Mesendoderm (in vitro differentiated cells): ENCODE measurements around the gene ZMYND11.
"Not testable (repeated sequence)": the region's sequence is repeated elsewhere in the genome, so short reads cannot be mapped to it uniquely, and the experiment has no call there.

ENCODE experiments used
- DNase-seq: peaks from one replicate; pipeline ENCODE4 v3.0.0; 2013
- H2AK5ac ChIP-seq: 2 replicates; pipeline ENCODE4 v1.6.1; 2013; ENCODE audit warnings: low read length, inconsistent platforms
- H2BK120ac ChIP-seq: 2 replicates; pipeline ENCODE4 v1.6.1; 2013; ENCODE audit warnings: low read depth, mild to moderate bottlenecking, low read length, moderate library complexity, mixed read lengths
- H2BK15ac ChIP-seq: replicated peaks from 2 replicates; pipeline ENCODE4 v1.6.1; 2013; ENCODE audit warnings: low read depth, mild to moderate bottlenecking, moderate library complexity
- H2BK5ac ChIP-seq: 2 replicates; pipeline ENCODE4 v1.6.1; 2013; ENCODE audit warnings: low read length, inconsistent platforms
- H3K18ac ChIP-seq: 2 replicates; pipeline ENCODE4 v1.6.1; 2013; ENCODE audit warnings: mild to moderate bottlenecking, low read length, mixed read lengths
- H3K23ac ChIP-seq: one replicate; pipeline ENCODE4 v1.6.1; 2013; ENCODE audit warnings: low read length
- H3K27ac ChIP-seq: 2 replicates; pipeline ENCODE4 v1.5.1; 2013; ENCODE audit warnings: low read depth, mild to moderate bottlenecking, inconsistent platforms, low read length, moderate library complexity
- H3K27me3 ChIP-seq: 2 replicates; pipeline ENCODE4 v1.6.1; 2013; ENCODE audit warnings: low read length, control low read depth, mild to moderate bottlenecking, inconsistent platforms; ENCODE audit not compliant: insufficient read depth, poor library complexity
- H3K36me3 ChIP-seq: 2 replicates; pipeline ENCODE4 v1.6.1; 2013; ENCODE audit warnings: low read length, inconsistent platforms; ENCODE audit not compliant: control insufficient read depth, insufficient read depth
- H3K4ac ChIP-seq: one replicate; pipeline ENCODE4 v1.6.1; 2013; ENCODE audit warnings: low read depth, mild to moderate bottlenecking, low read length, moderate library complexity
- H3K4me1 ChIP-seq: 2 replicates; pipeline ENCODE4 v1.6.1; 2013; ENCODE audit warnings: low read depth, low read length, inconsistent platforms; ENCODE audit not compliant: control insufficient read depth
- H3K4me2 ChIP-seq: 2 replicates; pipeline ENCODE4 v1.6.1; 2013; ENCODE audit warnings: low read length
- H3K4me3 ChIP-seq: 2 replicates; pipeline ENCODE4 v1.5.1; 2013; ENCODE audit warnings: mild to moderate bottlenecking, low read length
- H3K56ac ChIP-seq: one replicate; pipeline ENCODE4 v1.6.1; 2013; ENCODE audit warnings: low read length
- H3K79me1 ChIP-seq: 2 replicates; pipeline ENCODE4 v1.6.1; 2013; ENCODE audit warnings: low read length, inconsistent platforms
- H3K79me2 ChIP-seq: 2 replicates; pipeline ENCODE4 v1.6.1; 2013; ENCODE audit warnings: mild to moderate bottlenecking, low read length; ENCODE audit not compliant: control insufficient read depth, insufficient read depth
- H3K9ac ChIP-seq: 2 replicates; pipeline ENCODE4 v1.6.1; 2013; ENCODE audit warnings: low read length, inconsistent platforms
- H4K5ac ChIP-seq: one replicate; pipeline ENCODE4 v1.6.1; 2013; ENCODE audit warnings: low read length
- H4K8ac ChIP-seq: one replicate; pipeline ENCODE4 v1.6.1; 2013; ENCODE audit warnings: low read depth, mild to moderate bottlenecking, control low read depth, low read length, moderate library complexity
- WGBS: extraction: QIAGEN DNeasy Blood & Tissue Kit; methylation state at CpG from one replicate; pipeline ENCODE4 v1.1.7; 2013; ENCODE audit warnings: low lambda C conversion rate, missing lambda C conversion rate; ENCODE audit not compliant: insufficient coverage; ENCODE audit errors: extremely low coverage; 5-methylcytosine and 5-hydroxymethylcytosine counted together

ZMYND11 gene

GRCh38 chr10:264160-265073 is 129.2 kb downstream of the ZMYND11 start:
- no CpG with 5 or more reads among the region's 11 CpGs for WGBS
- H3K79me2 ChIP-seq, H2AK5ac ChIP-seq, H3K4ac ChIP-seq, H2BK120ac ChIP-seq, H3K4me2 ChIP-seq, H4K5ac ChIP-seq, H3K4me3 ChIP-seq, DNase-seq, H3K27ac ChIP-seq, H2BK5ac ChIP-seq, H3K56ac ChIP-seq, H3K27me3 ChIP-seq, H3K9ac ChIP-seq, H3K36me3 ChIP-seq, H4K8ac ChIP-seq, H2BK15ac ChIP-seq, H3K23ac ChIP-seq, H3K18ac ChIP-seq, H3K79me1 ChIP-seq, H3K4me1 ChIP-seq: not testable (repeated sequence)

- H3K56ac ChIP-seq, H2BK15ac ChIP-seq, H3K4me2 ChIP-seq, DNase-seq, H3K79me2 ChIP-seq, H3K23ac ChIP-seq, H3K79me1 ChIP-seq, H3K18ac ChIP-seq, H2AK5ac ChIP-seq, H3K4me1 ChIP-seq, H2BK5ac ChIP-seq, H3K4me3 ChIP-seq, H3K9ac ChIP-seq, H4K8ac ChIP-seq, H3K27ac ChIP-seq, H3K36me3 ChIP-seq, H4K5ac ChIP-seq, H3K27me3 ChIP-seq, H2BK120ac ChIP-seq, H3K4ac ChIP-seq: not testable (repeated sequence)
- no CpG with 5 or more reads among the region's 6 CpGs for WGBS
Measured at GRCh38 chr10:265074-265440, 129.8 kb downstream of the ZMYND11 start.

DNA sequence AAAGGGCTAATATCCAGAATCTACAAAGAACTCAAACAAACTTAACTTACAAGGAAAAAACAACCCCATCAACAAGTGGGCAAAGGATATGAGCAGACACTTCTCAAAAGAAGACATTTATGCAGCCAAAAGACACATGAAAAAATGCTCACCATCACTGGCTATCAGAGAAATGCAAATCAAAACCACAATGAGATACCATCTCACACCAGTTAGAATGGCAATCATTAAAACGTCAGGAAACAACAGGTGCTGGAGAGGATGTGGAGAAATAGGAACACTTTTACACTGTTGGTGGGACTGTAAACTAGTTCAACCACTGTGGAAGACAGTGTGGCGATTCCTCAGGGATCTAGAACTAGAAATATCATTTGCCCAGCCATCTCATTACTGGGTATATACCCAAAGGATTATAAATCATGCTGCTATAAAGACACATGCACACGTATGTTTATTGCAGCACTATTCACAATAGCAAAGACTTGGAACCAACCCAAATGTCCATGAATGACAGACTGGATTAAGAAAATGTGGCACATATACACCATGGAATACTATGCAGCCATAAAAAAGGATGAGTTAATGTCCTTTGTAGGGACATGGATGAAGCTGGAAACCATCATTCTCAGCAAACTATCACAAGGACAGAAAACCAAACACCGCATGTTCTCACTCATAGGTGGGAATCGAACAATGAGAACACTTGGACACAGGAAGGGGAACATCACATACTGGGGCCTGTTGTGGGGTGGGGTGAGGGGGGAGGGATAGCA is 130.7 kb downstream of the ZMYND11 start:
- not testable (repeated sequence) for H3K79me2 ChIP-seq, H3K4ac ChIP-seq, DNase-seq, H3K27me3 ChIP-seq, H3K4me1 ChIP-seq, H3K23ac ChIP-seq, H3K56ac ChIP-seq, H3K9ac ChIP-seq, H3K36me3 ChIP-seq, H2BK120ac ChIP-seq, H2BK15ac ChIP-seq, H4K8ac ChIP-seq, H3K4me2 ChIP-seq, H2AK5ac ChIP-seq, H3K4me3 ChIP-seq, H3K18ac ChIP-seq, H4K5ac ChIP-seq, H3K27ac ChIP-seq, H2BK5ac ChIP-seq, H3K79me1 ChIP-seq
- no CpG with 5 or more reads among the region's 5 CpGs for WGBS

- Histone ChIP-seq H2BK5ac (no peak overlapping the region), H3K56ac (no peak overlapping the region), H3K79me2 (no peaks in the 10 kb centered on the region), H2BK15ac (no peak overlapping the region), H3K4ac (no peak overlapping the region), H3K18ac (no peak overlapping the region), H2AK5ac (no peak overlapping the region), H3K27me3 (no peaks in the 10 kb centered on the region), H2BK120ac (no peak overlapping the region), H3K4me3 (no peak overlapping the region), H3K79me1 (no peaks in the 10 kb centered on the region), H3K9ac (no peak overlapping the region), H3K4me2 (no peak overlapping the region), H4K5ac (no peak overlapping the region), H3K36me3 (no peaks in the 10 kb centered on the region), H4K8ac (no peak overlapping the region), H3K27ac (no peak overlapping the region), H3K4me1 (no peaks in the 10 kb centered on the region), H3K23ac (no peak overlapping the region)
- no peak for DNase-seq
- no CpG with 5 or more reads among the region's 8 CpGs for WGBS
Measured at GRCh38 chr10:266974-267425, 131.7 kb downstream of the ZMYND11 start.

DNA sequence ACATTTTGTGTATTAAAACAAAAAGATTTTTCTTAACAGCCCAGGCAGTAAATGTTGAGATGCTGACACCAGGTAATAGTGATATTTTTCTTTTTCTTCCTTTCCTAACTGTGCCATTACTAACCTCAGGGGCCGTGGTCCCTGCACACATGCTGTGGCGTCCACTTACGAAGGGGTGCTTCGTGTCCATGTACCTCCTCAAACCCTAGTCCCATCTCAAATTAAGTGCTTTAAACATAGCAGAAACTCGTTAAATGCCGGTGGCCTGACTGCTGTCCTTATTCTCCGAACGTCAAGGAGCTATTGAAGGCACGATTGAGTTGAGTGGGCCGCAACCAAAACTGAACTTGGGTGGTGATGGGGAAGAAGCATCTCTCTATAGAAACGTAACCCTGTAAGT is 132.4 kb downstream of the ZMYND11 start:
- H3K27ac ChIP-seq, result no peak overlapping the region
- no peak overlapping the region for H4K8ac ChIP-seq
- no peak overlapping the region for H3K4me2 ChIP-seq
- H2BK5ac ChIP-seq, result no peak overlapping the region
- no peaks in the 10 kb centered on the region for H3K79me2 ChIP-seq
- DNase-seq, result no peak
- H2BK15ac ChIP-seq, result no peak overlapping the region
- H2BK120ac ChIP-seq, result no peak overlapping the region
- H3K79me1 ChIP-seq, result no peaks in the 10 kb centered on the region
- no CpG with 5 or more reads among the region's 11 CpGs for WGBS
- no peak overlapping the region for H4K5ac ChIP-seq
- no peaks in the 10 kb centered on the region for H3K4me1 ChIP-seq
- H3K36me3 ChIP-seq, result no peaks in the 10 kb centered on the region
- no peak overlapping the region for H3K4me3 ChIP-seq
- H2AK5ac ChIP-seq, result no peak overlapping the region
- no peak overlapping the region for H3K56ac ChIP-seq
- H3K18ac ChIP-seq, result no peak overlapping the region
- H3K4ac ChIP-seq, result no peak overlapping the region
- H3K9ac ChIP-seq, result no peak overlapping the region
- no peak overlapping the region for H3K23ac ChIP-seq
- no peaks in the 10 kb centered on the region for H3K27me3 ChIP-seq
